Measurements from ENCODE around the gene DIP2C.
"Not testable (repeated sequence)": the region's sequence is repeated elsewhere in the genome, so short reads cannot be mapped to it uniquely, and the experiment has no call there.

The DIP2C gene

GRCh38 chr10:395665-396064, 293.8 kb downstream of the DIP2C start:
- TF ChIP-seq, protein P1, sequence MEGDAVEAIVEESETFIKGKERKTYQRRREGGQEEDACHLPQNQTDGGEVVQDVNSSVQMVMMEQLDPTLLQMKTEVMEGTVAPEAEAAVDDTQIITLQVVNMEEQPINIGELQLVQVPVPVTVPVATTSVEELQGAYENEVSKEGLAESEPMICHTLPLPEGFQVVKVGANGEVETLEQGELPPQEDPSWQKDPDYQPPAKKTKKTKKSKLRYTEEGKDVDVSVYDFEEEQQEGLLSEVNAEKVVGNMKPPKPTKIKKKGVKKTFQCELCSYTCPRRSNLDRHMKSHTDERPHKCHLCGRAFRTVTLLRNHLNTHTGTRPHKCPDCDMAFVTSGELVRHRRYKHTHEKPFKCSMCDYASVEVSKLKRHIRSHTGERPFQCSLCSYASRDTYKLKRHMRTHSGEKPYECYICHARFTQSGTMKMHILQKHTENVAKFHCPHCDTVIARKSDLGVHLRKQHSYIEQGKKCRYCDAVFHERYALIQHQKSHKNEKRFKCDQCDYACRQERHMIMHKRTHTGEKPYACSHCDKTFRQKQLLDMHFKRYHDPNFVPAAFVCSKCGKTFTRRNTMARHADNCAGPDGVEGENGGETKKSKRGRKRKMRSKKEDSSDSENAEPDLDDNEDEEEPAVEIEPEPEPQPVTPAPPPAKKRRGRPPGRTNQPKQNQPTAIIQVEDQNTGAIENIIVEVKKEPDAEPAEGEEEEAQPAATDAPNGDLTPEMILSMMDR (IDR thresholded peaks at IDR 0.05; ENCODE audit: borderline replicate concordance, extremely low read depth, low read length, poor library complexity, severe bottlenecking): no peak
- TF ChIP-seq EZH2 (IDR thresholded peaks at IDR 0.05; ENCODE audit: borderline replicate concordance, low read depth, low read length, severe bottlenecking): no peak
- no peak overlapping the region for H2AFZ ChIP-seq (ENCODE audit: low read depth, low read length)
- H4K20me1 ChIP-seq (ENCODE audit: insufficient read depth, low read length): peaks cover 3% of the 10 kb centered on the region; the same call in 1 of the 2 replicates
- ATAC-seq (ENCODE audit: insufficient read depth, low read depth) (no peak), DNase-seq (no peak)
- no peaks in the 10 kb centered on the region for H3K36me3 ChIP-seq (ENCODE audit: insufficient read depth, low read length)
- H3K4me3 ChIP-seq (ENCODE audit: low read depth in 1 of 2, low read length in 2 of 2): no peak overlapping the region
- H3K79me2 ChIP-seq (ENCODE audit: insufficient read depth, low read length): no peaks in the 10 kb centered on the region
- H3K4me1 ChIP-seq (ENCODE audit: insufficient read depth, low read length): no peaks in the 10 kb centered on the region
- peaks cover 2% of the 10 kb centered on the region for H3K27me3 ChIP-seq (ENCODE audit: insufficient read depth, low read length, poor library complexity)
- no peak overlapping the region for H3K4me2 ChIP-seq (ENCODE audit: insufficient read depth, low read length)
- H3K9ac ChIP-seq (ENCODE audit: low read depth, low read length): no peak overlapping the region
- H3K27ac ChIP-seq (ENCODE audit: low read length): no peak overlapping the region
- H3K9me3 ChIP-seq (ENCODE audit: insufficient read depth, low read length, severe bottlenecking): no peaks in the 10 kb centered on the region

GRCh38 chr10:394439-395101, 294.9 kb downstream of the DIP2C start:
- H3K4me2 ChIP-seq (ENCODE audit: insufficient read depth, low read length); H3K27me3 ChIP-seq (ENCODE audit: insufficient read depth, low read length, poor library complexity); H3K36me3 ChIP-seq (ENCODE audit: insufficient read depth, low read length); H3K9ac ChIP-seq (ENCODE audit: low read depth, low read length); DNase-seq; H4K20me1 ChIP-seq (ENCODE audit: insufficient read depth, low read length); H3K9me3 ChIP-seq (ENCODE audit: insufficient read depth, low read length, severe bottlenecking); H3K79me2 ChIP-seq (ENCODE audit: insufficient read depth, low read length); ATAC-seq (ENCODE audit: insufficient read depth, low read depth); H3K4me3 ChIP-seq (ENCODE audit: low read depth in 1 of 2, low read length in 2 of 2); H3K4me1 ChIP-seq (ENCODE audit: insufficient read depth, low read length); H2AFZ ChIP-seq (ENCODE audit: low read depth, low read length); H3K27ac ChIP-seq (ENCODE audit: low read length): not testable (repeated sequence)

DNA sequence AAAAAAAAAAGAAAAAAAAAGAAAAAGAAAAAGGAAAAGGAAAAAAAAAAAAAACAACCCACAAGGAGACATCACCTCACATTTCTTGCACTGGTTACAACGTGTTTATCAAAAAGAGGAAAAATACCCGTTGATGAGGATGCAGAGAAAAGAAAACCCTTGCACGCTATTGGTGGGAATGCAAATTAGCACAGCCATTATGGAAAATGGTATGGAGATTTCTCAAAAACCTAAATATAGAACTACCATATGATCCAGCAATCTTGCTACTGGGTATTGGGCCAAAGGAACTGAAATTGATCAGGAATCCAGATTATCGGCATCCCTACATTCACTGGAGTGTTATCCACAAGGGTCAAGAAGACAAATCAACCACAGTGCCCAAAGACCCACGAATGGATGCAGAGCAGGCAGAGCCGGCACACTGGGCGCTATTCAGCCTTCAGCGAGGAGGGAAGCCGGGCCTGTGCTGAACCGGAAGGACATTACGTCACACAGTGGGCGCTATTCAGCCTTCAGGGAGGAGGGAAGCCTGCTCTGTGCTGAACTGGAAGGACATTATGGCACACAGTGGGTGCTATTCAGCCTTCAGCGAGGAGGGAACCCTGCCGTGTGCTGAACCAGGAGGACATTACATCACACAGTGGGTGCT, 295.6 kb downstream of the DIP2C start:
- Histone ChIP-seq H3K9ac (ENCODE audit: low read depth, low read length) (no peak overlapping the region), H3K36me3 (ENCODE audit: insufficient read depth, low read length) (no peaks in the 10 kb centered on the region), H3K9me3 (ENCODE audit: insufficient read depth, low read length, severe bottlenecking) (no peaks in the 10 kb centered on the region), H3K27ac (ENCODE audit: low read length) (no peak overlapping the region), H3K4me3 (ENCODE audit: low read depth in 1 of 2, low read length in 2 of 2) (no peak overlapping the region), H2AFZ (ENCODE audit: low read depth, low read length) (no peak overlapping the region), H4K20me1 (ENCODE audit: insufficient read depth, low read length) (peaks cover 3% of the 10 kb centered on the region; the same call in 1 of the 2 replicates), H3K79me2 (ENCODE audit: insufficient read depth, low read length) (no peaks in the 10 kb centered on the region), H3K4me2 (ENCODE audit: insufficient read depth, low read length) (no peak overlapping the region), H3K27me3 (ENCODE audit: insufficient read depth, low read length, poor library complexity) (peaks cover 2% of the 10 kb centered on the region), H3K4me1 (ENCODE audit: insufficient read depth, low read length) (no peaks in the 10 kb centered on the region)
- no peak for TF ChIP-seq EZH2 (IDR thresholded peaks at IDR 0.05; ENCODE audit: borderline replicate concordance, low read depth, low read length, severe bottlenecking)
- TF ChIP-seq, protein P1 (IDR thresholded peaks at IDR 0.05; ENCODE audit: borderline replicate concordance, extremely low read depth, low read length, poor library complexity, severe bottlenecking): no peak
- DNase-seq (no peak), ATAC-seq (ENCODE audit: insufficient read depth, low read depth) (no peak)

DNA sequence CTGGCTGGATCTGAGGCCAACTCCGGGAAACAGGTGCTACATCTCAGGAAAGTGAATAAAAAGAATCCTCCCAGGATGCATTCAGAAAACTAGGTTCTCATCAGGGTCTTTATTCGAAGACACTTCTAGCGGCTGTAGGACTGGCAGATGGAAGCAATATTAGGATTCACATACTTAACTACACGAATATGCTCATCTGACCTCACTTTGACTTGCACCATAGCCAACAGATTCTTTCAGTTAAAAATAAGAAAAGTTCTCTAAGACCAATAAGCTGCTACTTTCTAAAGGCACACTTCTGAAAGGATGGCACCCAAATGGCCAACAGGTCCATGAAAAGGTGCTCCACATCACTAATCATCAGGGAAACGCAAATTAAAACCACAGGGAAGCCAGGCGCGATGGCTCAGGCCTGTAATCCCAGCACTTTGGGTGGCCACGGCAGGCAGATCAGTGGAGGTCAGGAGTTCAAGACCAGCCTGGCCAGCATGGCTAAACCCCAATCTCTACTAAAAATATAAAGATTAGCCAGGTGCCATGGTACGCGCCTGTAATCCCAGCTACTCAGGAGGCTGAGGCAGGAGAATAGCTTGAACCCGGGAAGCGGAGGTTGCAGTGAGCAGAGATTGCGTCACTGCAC, 296.2 kb downstream of the DIP2C start:
- Histone ChIP-seq H3K9ac (ENCODE audit: low read depth, low read length) (no peak overlapping the region), H3K4me1 (ENCODE audit: insufficient read depth, low read length) (no peaks in the 10 kb centered on the region), H3K27ac (ENCODE audit: low read length) (no peak overlapping the region), H3K27me3 (ENCODE audit: insufficient read depth, low read length, poor library complexity) (peaks cover 2% of the 10 kb centered on the region), H3K79me2 (ENCODE audit: insufficient read depth, low read length) (no peaks in the 10 kb centered on the region), H4K20me1 (ENCODE audit: insufficient read depth, low read length) (peaks cover 3% of the 10 kb centered on the region; the same call in 1 of the 2 replicates), H2AFZ (ENCODE audit: low read depth, low read length) (no peak overlapping the region), H3K9me3 (ENCODE audit: insufficient read depth, low read length, severe bottlenecking) (no peaks in the 10 kb centered on the region), H3K36me3 (ENCODE audit: insufficient read depth, low read length) (no peaks in the 10 kb centered on the region), H3K4me3 (ENCODE audit: low read depth in 1 of 2, low read length in 2 of 2) (no peak overlapping the region), H3K4me2 (ENCODE audit: insufficient read depth, low read length) (no peak overlapping the region)
- TF ChIP-seq, protein P1 (IDR thresholded peaks at IDR 0.05; ENCODE audit: borderline replicate concordance, extremely low read depth, low read length, poor library complexity, severe bottlenecking): no peak
- TF ChIP-seq EZH2 (IDR thresholded peaks at IDR 0.05; ENCODE audit: borderline replicate concordance, low read depth, low read length, severe bottlenecking): no peak
- ATAC-seq (ENCODE audit: insufficient read depth, low read depth) (no peak), DNase-seq (no peak)

All from DND-41 (cell line).